Measurements from ENCODE around the gene TGFBR1. TPM values are rescaled to one million over a fixed set of nuclear protein-coding genes. Genes with fewer than 3 reads are reported as not detected.

Gene TGFBR1
- polyA plus RNA-seq, 1 donor from 2014 or later, result 78.0 TPM

- Histone ChIP-seq H3K4me3 (ENCODE audit: low read length) (no peak overlapping the region), H3K27me3 (ENCODE audit: insufficient read depth, low read depth, low read length) (no peaks in the 10 kb centered on the region), H3K9me2 (ENCODE audit: insufficient read depth, low read length) (no peaks in the 10 kb centered on the region), H2AFZ (ENCODE audit: low read depth, low read length) (no peak overlapping the region), H3F3A (ENCODE audit: insufficient read depth, low read length, poor library complexity, severe bottlenecking) (no peaks in the 10 kb centered on the region), H4K20me1 (ENCODE audit: insufficient read depth) (no peaks in the 10 kb centered on the region), H3K9ac (ENCODE audit: low read length) (no peak overlapping the region), H3K36me3 (ENCODE audit: insufficient read depth, low read length) (no peaks in the 10 kb centered on the region), H3K79me2 (replicated peaks; ENCODE audit: insufficient read depth, low read length) (no peaks in the 10 kb centered on the region), H3K4me2 (ENCODE audit: low read length) (no peak overlapping the region), H3K27ac (ENCODE audit: low read length) (no peak overlapping the region), H3K9me3 (ENCODE audit: low read length) (no peaks in the 10 kb centered on the region)
- no peak for TF ChIP-seq RAD21 (conservative IDR thresholded peaks at IDR 0.05)
- no peak for TF ChIP-seq POLR2AphosphoS5 (IDR thresholded peaks at IDR 0.05)
- TF ChIP-seq SMC3 (conservative IDR thresholded peaks at IDR 0.05; ENCODE audit: poor library complexity), result no peak
- no peak for TF ChIP-seq MXI1 (conservative IDR thresholded peaks at IDR 0.05; ENCODE audit: poor library complexity, severe bottlenecking)
- TF ChIP-seq CTCF (IDR thresholded peaks at IDR 0.05; ENCODE audit: poor library complexity, severe bottlenecking), result no peak
- TF ChIP-seq EP300 (conservative IDR thresholded peaks at IDR 0.05; ENCODE audit: poor library complexity, severe bottlenecking), result no peak
- TF ChIP-seq EZH2 (IDR thresholded peaks at IDR 0.05; ENCODE audit: borderline replicate concordance, insufficient read depth, low read length, poor library complexity, severe bottlenecking), result no peak
- no peak for TF ChIP-seq TAF1 (IDR thresholded peaks at IDR 0.05; ENCODE audit: low read depth)
- TF ChIP-seq, protein P1, sequence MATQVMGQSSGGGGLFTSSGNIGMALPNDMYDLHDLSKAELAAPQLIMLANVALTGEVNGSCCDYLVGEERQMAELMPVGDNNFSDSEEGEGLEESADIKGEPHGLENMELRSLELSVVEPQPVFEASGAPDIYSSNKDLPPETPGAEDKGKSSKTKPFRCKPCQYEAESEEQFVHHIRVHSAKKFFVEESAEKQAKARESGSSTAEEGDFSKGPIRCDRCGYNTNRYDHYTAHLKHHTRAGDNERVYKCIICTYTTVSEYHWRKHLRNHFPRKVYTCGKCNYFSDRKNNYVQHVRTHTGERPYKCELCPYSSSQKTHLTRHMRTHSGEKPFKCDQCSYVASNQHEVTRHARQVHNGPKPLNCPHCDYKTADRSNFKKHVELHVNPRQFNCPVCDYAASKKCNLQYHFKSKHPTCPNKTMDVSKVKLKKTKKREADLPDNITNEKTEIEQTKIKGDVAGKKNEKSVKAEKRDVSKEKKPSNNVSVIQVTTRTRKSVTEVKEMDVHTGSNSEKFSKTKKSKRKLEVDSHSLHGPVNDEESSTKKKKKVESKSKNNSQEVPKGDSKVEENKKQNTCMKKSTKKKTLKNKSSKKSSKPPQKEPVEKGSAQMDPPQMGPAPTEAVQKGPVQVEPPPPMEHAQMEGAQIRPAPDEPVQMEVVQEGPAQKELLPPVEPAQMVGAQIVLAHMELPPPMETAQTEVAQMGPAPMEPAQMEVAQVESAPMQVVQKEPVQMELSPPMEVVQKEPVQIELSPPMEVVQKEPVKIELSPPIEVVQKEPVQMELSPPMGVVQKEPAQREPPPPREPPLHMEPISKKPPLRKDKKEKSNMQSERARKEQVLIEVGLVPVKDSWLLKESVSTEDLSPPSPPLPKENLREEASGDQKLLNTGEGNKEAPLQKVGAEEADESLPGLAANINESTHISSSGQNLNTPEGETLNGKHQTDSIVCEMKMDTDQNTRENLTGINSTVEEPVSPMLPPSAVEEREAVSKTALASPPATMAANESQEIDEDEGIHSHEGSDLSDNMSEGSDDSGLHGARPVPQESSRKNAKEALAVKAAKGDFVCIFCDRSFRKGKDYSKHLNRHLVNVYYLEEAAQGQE (IDR thresholded peaks at IDR 0.05; ENCODE audit: borderline replicate concordance), result no peak
Measured at GRCh38 chr9:99176527-99177013, 71.7 kb downstream of the TGFBR1 start.

GRCh38 chr9:99177576-99178366 lies 72.9 kb downstream of the TGFBR1 start:
- Histone ChIP-seq H3K4me3 (ENCODE audit: low read length) (no peak overlapping the region), H3K9me2 (ENCODE audit: insufficient read depth, low read length) (no peaks in the 10 kb centered on the region), H3K4me2 (ENCODE audit: low read length) (no peak overlapping the region), H3K27me3 (ENCODE audit: insufficient read depth, low read depth, low read length) (no peaks in the 10 kb centered on the region), H3K27ac (ENCODE audit: low read length) (no peak overlapping the region), H3F3A (ENCODE audit: insufficient read depth, low read length, poor library complexity, severe bottlenecking) (no peaks in the 10 kb centered on the region), H2AFZ (ENCODE audit: low read depth, low read length) (no peak overlapping the region), H3K36me3 (ENCODE audit: insufficient read depth, low read length) (no peaks in the 10 kb centered on the region), H3K9ac (ENCODE audit: low read length) (no peak overlapping the region), H4K20me1 (ENCODE audit: insufficient read depth) (no peaks in the 10 kb centered on the region), H3K9me3 (ENCODE audit: low read length) (no peaks in the 10 kb centered on the region), H3K79me2 (replicated peaks; ENCODE audit: insufficient read depth, low read length) (no peaks in the 10 kb centered on the region)
- TF ChIP-seq EP300 (conservative IDR thresholded peaks at IDR 0.05; ENCODE audit: poor library complexity, severe bottlenecking) (no peak), SMC3 (conservative IDR thresholded peaks at IDR 0.05; ENCODE audit: poor library complexity) (no peak), EZH2 (IDR thresholded peaks at IDR 0.05; ENCODE audit: borderline replicate concordance, insufficient read depth, low read length, poor library complexity, severe bottlenecking) (no peak), CTCF (IDR thresholded peaks at IDR 0.05; ENCODE audit: poor library complexity, severe bottlenecking) (no peak), RAD21 (conservative IDR thresholded peaks at IDR 0.05) (no peak), TAF1 (IDR thresholded peaks at IDR 0.05; ENCODE audit: low read depth) (no peak), MXI1 (conservative IDR thresholded peaks at IDR 0.05; ENCODE audit: poor library complexity, severe bottlenecking) (no peak), POLR2AphosphoS5 (IDR thresholded peaks at IDR 0.05) (no peak)
- TF ChIP-seq, protein P1 (IDR thresholded peaks at IDR 0.05; ENCODE audit: borderline replicate concordance), result no peak

All from neural cell (in vitro differentiated cells).